Testis (tissue), 2 donors: ENCODE data around the gene JOSD2.

Experiments used
- POLR2A ChIP-seq: fragments of 450-650 bp; IDR thresholded peaks from one replicate; pipeline ENCODE4 v1.6.1; 2017; ENCODE audit warnings: antibody characterized with exemption, mild to moderate bottlenecking, moderate library complexity
- TF ChIP-seq, protein P1 (sequence below), 3 experiments: fragments of 450-650 bp in 2 of 3; fragments of 200-600 bp in 1 of 3; sonication (generic) in 1 of 3; IDR thresholded peaks; one replicate each; pipeline ENCODE4 v1.5.1; 2016 to 2019; ENCODE audit warnings: antibody characterized with exemption in 3 of 3, mild to moderate bottlenecking in 2 of 3, moderate library complexity in 1 of 3

DNA sequence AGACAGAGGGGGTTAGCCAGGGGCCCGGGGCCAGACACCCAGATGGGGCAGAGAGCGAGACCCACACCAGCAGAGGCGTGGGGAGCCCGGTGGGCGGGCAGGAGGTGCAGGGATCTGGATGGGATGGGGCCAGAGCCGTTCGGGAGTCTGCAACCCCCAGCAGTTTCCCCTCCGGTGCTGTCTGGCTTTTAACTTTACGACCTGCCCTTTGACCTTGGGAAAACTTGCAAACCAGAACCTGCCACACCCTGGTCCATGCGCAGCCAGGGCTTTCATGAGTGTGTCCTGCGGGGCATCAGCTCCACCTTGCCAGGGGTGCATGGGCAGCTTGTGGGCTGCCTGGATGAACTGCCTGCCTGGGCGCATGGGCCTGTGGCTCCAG lies 9.8 kb downstream of the JOSD2 start:
- TF ChIP-seq, protein P1, sequence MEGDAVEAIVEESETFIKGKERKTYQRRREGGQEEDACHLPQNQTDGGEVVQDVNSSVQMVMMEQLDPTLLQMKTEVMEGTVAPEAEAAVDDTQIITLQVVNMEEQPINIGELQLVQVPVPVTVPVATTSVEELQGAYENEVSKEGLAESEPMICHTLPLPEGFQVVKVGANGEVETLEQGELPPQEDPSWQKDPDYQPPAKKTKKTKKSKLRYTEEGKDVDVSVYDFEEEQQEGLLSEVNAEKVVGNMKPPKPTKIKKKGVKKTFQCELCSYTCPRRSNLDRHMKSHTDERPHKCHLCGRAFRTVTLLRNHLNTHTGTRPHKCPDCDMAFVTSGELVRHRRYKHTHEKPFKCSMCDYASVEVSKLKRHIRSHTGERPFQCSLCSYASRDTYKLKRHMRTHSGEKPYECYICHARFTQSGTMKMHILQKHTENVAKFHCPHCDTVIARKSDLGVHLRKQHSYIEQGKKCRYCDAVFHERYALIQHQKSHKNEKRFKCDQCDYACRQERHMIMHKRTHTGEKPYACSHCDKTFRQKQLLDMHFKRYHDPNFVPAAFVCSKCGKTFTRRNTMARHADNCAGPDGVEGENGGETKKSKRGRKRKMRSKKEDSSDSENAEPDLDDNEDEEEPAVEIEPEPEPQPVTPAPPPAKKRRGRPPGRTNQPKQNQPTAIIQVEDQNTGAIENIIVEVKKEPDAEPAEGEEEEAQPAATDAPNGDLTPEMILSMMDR (IDR thresholded peaks at IDR 0.05) = no peak
- TF ChIP-seq POLR2A = no peak
